Measurements from ENCODE around the gene ITIH5.

DNA sequence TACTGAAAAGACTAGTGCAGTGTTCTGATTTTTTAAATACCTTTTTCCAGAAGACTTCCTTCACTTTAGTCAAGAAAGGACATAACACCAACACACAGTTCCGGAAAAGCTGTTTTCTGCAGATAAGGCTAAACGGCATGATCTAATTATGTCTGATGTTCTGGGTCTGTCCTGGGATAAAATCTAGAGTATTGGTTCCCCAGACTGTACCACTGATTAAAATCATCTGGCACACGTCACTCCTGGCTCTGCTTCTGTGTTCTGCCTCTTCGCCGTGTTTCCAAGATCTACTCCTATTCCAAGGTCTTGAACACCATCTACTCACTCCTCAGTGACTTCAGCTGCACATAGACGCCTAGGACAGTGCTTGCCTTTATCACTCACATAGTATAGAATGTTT lies 155.2 kb downstream of the ITIH5 start:
- no peak for TF ChIP-seq POLR2A (IDR thresholded peaks at IDR 0.05; ENCODE audit: low read length)
- TF ChIP-seq GATA1 (IDR thresholded peaks at IDR 0.05; ENCODE audit: low read depth, low read length), result no peak
